K562 (cell line): ENCODE results near the gene TARS2. TPM values are rescaled to one million over a fixed set of nuclear protein-coding genes. Genes with fewer than 3 reads are reported as not detected.
A peak's percentile ranks its signal among the peaks of the same experiment; 100 is the strongest.

Source experiments
- ARID4B ChIP-seq: sonication (generic); formaldehyde crosslinking; IDR thresholded peaks from 2 replicates; pipeline ENCODE4 v1.8.0; 2022; ENCODE audit warnings: mild to moderate bottlenecking, missing genetic modification reagents
- HOXB6 ChIP-seq: fragments of 250-450 bp; sonication (Bioruptor Pico); IDR thresholded peaks from 2 replicates; pipeline ENCODE4 v1.5.1; 2022; ENCODE audit warnings: mild to moderate bottlenecking, borderline replicate concordance
- MAFG ChIP-seq: fragments of 450-650 bp; conservative IDR thresholded peaks from 2 replicates; pipeline ENCODE4 v1.6.1; 2016; ENCODE audit warnings: missing genetic modification characterization, missing compliant biosample characterization
- RHOXF2B ChIP-seq: fragments of 250-450 bp; sonication (Bioruptor Pico); conservative IDR thresholded peaks from 2 replicates; pipeline ENCODE4 v1.5.1; 2021
- SMAD3 ChIP-seq: fragments of 450-650 bp; formaldehyde crosslinking; conservative IDR thresholded peaks from 2 replicates; pipeline ENCODE4 v1.4.0; 2020; ENCODE audit warnings: mild to moderate bottlenecking
- SMARCE1 ChIP-seq: fragments of 450-650 bp; IDR thresholded peaks from 2 replicates; pipeline ENCODE4 v1.7.1; 2016; ENCODE audit warnings: mild to moderate bottlenecking
- TRIM24 ChIP-seq, 2 experiments: fragments of 450-650 bp; IDR thresholded peaks; 2 replicates each; pipeline ENCODE4 v1.6.1; 2016
- TSHZ1 ChIP-seq: fragments of 250-450 bp; sonication (Bioruptor Pico); IDR thresholded peaks from 2 replicates; pipeline ENCODE4 v1.4.0; 2020; ENCODE audit warnings: mild to moderate bottlenecking, moderate library complexity
- WHSC1 ChIP-seq: IDR thresholded peaks from one replicate; pipeline ENCODE4 v1.6.1; 2012; ENCODE audit warnings: low read length, control low read depth, inconsistent platforms
- ZNF175 ChIP-seq: fragments of 200-800 bp; sonication (Bioruptor generic); IDR thresholded peaks from 2 replicates; pipeline ENCODE4 v1.6.1; 2016; ENCODE audit warnings: low read depth, mild to moderate bottlenecking, missing genetic modification characterization, missing compliant biosample characterization
- ZNF232 ChIP-seq: sonication (generic); formaldehyde crosslinking; IDR thresholded peaks from 2 replicates; pipeline ENCODE4 v1.8.0; 2022; ENCODE audit warnings: mild to moderate bottlenecking, missing genetic modification reagents
- ZNF444 ChIP-seq: fragments of 250-450 bp; sonication (Bioruptor Pico); IDR thresholded peaks from 2 replicates; pipeline ENCODE4 v1.4.0; 2020; ENCODE audit warnings: mild to moderate bottlenecking, moderate library complexity
- ZNF551 ChIP-seq: fragments of 250-450 bp; sonication (Bioruptor Pico); IDR thresholded peaks from 2 replicates; pipeline ENCODE4 v1.5.0; 2021; ENCODE audit warnings: mild to moderate bottlenecking, moderate library complexity
- ZNF655 ChIP-seq: fragments of 250-450 bp; sonication (Bioruptor Pico); IDR thresholded peaks from 2 replicates; pipeline ENCODE4 v1.5.0; 2021
- polyA plus RNA-seq, 8 experiments: library from polyadenylated mRNA; depleted of rRNA in 4 of 8; stranded (reverse) in 5 of 8; unstranded in 3 of 8; fragments of >200 nt; fragmentation: Nextera tagmentation in 2 of 8; fragmentation: Illumina TruSeq in 1 of 8; extraction: Ambion mirVana in 2 of 8; extraction: Trizol in 1 of 8; gene quantifications; 2 replicates each; pipeline versions ENCODE4 v1.2.1 to v1.2.3, GENCODE V29; 2011 to 2014; ENCODE audit warnings: inconsistent platforms in 1 of 8, missing spikeins in 1 of 8
- total RNA-seq, 7 experiments: library from RNA; depleted of rRNA in 6 of 7; stranded (reverse); fragments of >200 nt in 6 of 7; fragmentation: Illumina TruSeq in 2 of 7; extraction: Trizol in 2 of 7; gene quantifications; 2 replicates each; pipeline versions ENCODE4 v1.2.1 to v1.2.3, GENCODE V29; 2011 to 2021; ENCODE audit warnings: low replicate concordance in 1 of 7
- TF ChIP-seq, protein P1 (sequence below): fragments of 450-650 bp; IDR thresholded peaks from 2 replicates; pipeline ENCODE4 v1.6.1; 2016; ENCODE audit warnings: antibody characterized with exemption
- TF ChIP-seq, protein P2 (sequence below): fragments of 450-650 bp; IDR thresholded peaks from 2 replicates; pipeline ENCODE4 v1.6.1; 2017; ENCODE audit warnings: mild to moderate bottlenecking, moderate library complexity

The TARS2 gene
- total and polyA plus RNA-seq, 9 of the 15 experiments (the other 6 are each of a cell fraction or from before 2014, with no cell fraction given): 17.0 to 64.2 (median 39.4) TPM

- no peak for TF ChIP-seq HOXB6
- no peak for TF ChIP-seq SMARCE1
- TF ChIP-seq SMAD3 (CRISPR knock-in tag): no peak
- no peak for TF ChIP-seq WHSC1
- TF ChIP-seq TSHZ1 (CRISPR knock-in tag): no peak
- no peak for TF ChIP-seq MAFG (tag)
- peak; percentile 80 for TF ChIP-seq ARID4B (CRISPR knock-in tag)
- TF ChIP-seq, protein P1, sequence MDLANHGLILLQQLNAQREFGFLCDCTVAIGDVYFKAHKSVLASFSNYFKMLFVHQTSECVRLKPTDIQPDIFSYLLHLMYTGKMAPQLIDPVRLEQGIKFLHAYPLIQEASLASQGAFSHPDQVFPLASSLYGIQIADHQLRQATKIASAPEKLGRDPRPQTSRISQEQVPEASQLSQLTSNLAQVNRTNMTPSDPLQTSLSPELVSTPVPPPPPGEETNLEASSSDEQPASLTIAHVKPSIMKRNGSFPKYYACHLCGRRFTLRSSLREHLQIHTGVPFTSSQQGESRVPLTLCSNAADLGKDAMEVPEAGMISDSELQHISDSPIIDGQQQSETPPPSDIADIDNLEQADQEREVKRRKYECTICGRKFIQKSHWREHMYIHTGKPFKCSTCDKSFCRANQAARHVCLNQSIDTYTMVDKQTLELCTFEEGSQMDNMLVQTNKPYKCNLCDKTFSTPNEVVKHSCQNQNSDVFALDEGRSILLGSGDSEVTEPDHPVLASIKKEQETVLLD: no peak
- no peak for TF ChIP-seq ZNF655 (CRISPR knock-in tag)
- TF ChIP-seq TRIM24 (IDR thresholded peaks at IDR 0.05): peak in 1 of 2 experiments; percentile 100; a peak in 2 of 4 replicates
- no peak for TF ChIP-seq ZNF444 (CRISPR knock-in tag)
- no peak for TF ChIP-seq ZNF232 (CRISPR knock-in tag)
- TF ChIP-seq, protein P2, sequence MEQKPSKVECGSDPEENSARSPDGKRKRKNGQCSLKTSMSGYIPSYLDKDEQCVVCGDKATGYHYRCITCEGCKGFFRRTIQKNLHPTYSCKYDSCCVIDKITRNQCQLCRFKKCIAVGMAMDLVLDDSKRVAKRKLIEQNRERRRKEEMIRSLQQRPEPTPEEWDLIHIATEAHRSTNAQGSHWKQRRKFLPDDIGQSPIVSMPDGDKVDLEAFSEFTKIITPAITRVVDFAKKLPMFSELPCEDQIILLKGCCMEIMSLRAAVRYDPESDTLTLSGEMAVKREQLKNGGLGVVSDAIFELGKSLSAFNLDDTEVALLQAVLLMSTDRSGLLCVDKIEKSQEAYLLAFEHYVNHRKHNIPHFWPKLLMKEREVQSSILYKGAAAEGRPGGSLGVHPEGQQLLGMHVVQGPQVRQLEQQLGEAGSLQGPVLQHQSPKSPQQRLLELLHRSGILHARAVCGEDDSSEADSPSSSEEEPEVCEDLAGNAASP: no peak
- TF ChIP-seq RHOXF2B (CRISPR knock-in tag): no peak
- 0 out of 2 replicates have a peak, but pooled peaks have one; percentile 27 for TF ChIP-seq ZNF175 (CRISPR knock-in tag)
- no peak for TF ChIP-seq ZNF551
These were observed at the start of gene TARS2 (continued) for GRCh38 chr1:150486966-150487762.
